ENCODE data around the gene ADAMTSL2.

- no peak for TF ChIP-seq RFX5 (IDR thresholded peaks at IDR 0.05)
- TF ChIP-seq MYC (IDR thresholded peaks at IDR 0.05; ENCODE audit: borderline replicate concordance, low read length): no peak
These were observed 18.8 kb upstream of the ADAMTSL2 start for GRCh38 chr9:133515615-133516255.
